Smooth muscle cell (in vitro differentiated cells): ENCODE data around the gene PHTF2. TPM values are rescaled to one million over a fixed set of nuclear protein-coding genes. Genes with fewer than 3 reads are reported as not detected.

Experiments used
- DNase-seq: peaks from one replicate; lab custom pipeline; 2025; ENCODE audit not compliant: unreplicated experiment; lab: John Stamatoyannopoulos, UW
- H2AFZ ChIP-seq: fragments of 200-600 bp; sonication (generic); 2 replicates; pipeline ENCODE4 v1.6.0; 2016; ENCODE audit warnings: antibody characterized with exemption, low read depth, mild to moderate bottlenecking
- H3F3A ChIP-seq: fragments of 200-600 bp; sonication (generic); 2 replicates; pipeline ENCODE4 v1.6.0; 2017; ENCODE audit warnings: antibody characterized with exemption, low read depth
- H3K27ac ChIP-seq: fragments of 200-600 bp; sonication (generic); 2 replicates; pipeline ENCODE4 v1.5.1; 2016; ENCODE audit warnings: low read depth, mild to moderate bottlenecking
- H3K27me3 ChIP-seq: fragments of 200-600 bp; sonication (generic); 2 replicates; pipeline ENCODE4 v1.6.1; 2016; ENCODE audit warnings: low read depth, mild to moderate bottlenecking
- H3K36me3 ChIP-seq: fragments of 200-600 bp; sonication (generic); 2 replicates; pipeline ENCODE4 v1.5.1; 2016; ENCODE audit warnings: low read depth
- H3K4me1 ChIP-seq: fragments of 200-600 bp; sonication (generic); 2 replicates; pipeline ENCODE4 v1.5.1; 2016; ENCODE audit warnings: low read depth
- H3K4me2 ChIP-seq: fragments of 200-600 bp; sonication (generic); 2 replicates; pipeline ENCODE4 v1.6.0; 2016; ENCODE audit warnings: mild to moderate bottlenecking
- H3K4me3 ChIP-seq: fragments of 200-600 bp; sonication (generic); 2 replicates; pipeline ENCODE4 v1.5.1; 2016; ENCODE audit warnings: mild to moderate bottlenecking
- H3K79me2 ChIP-seq: fragments of 200-600 bp; sonication (generic); 2 replicates; pipeline ENCODE4 v1.6.0; 2016; ENCODE audit warnings: low read depth, mild to moderate bottlenecking
- H3K9ac ChIP-seq: fragments of 200-600 bp; sonication (generic); 2 replicates; pipeline ENCODE4 v1.6.0; 2016; ENCODE audit warnings: low read depth
- H3K9me3 ChIP-seq: fragments of 200-600 bp; sonication (generic); replicated peaks from 2 replicates; pipeline ENCODE4 v1.5.1; 2016; ENCODE audit warnings: low read depth
- H4K20me1 ChIP-seq: fragments of 200-600 bp; sonication (generic); 2 replicates; pipeline ENCODE4 v1.6.0; 2016; ENCODE audit warnings: low read depth
- CTCF ChIP-seq: fragments of 200-600 bp; sonication (generic); IDR thresholded peaks from 2 replicates; pipeline ENCODE4 v1.5.1; 2017; ENCODE audit warnings: borderline replicate concordance, mild to moderate bottlenecking, antibody characterized with exemption; ENCODE audit not compliant: insufficient read depth, poor library complexity, severe bottlenecking
- WGBS: methylation state at CpG from one replicate; pipeline ENCODE4 v1.1.7; 2016; ENCODE audit warnings: low lambda C conversion rate; 5-methylcytosine and 5-hydroxymethylcytosine counted together
- polyA plus RNA-seq: library from polyadenylated mRNA; unstranded; fragments of >200 nt; fragmentation: Nextera tagmentation; extraction: Ambion mirVana; gene quantifications from 2 replicates; pipeline ENCODE4 v1.2.1, GENCODE V29; 2016
- total RNA-seq: library from RNA; depleted of rRNA; stranded (reverse); fragments of >200 nt; gene quantifications from 2 replicates; pipeline ENCODE4 v1.2.3, GENCODE V29; 2014

The PHTF2 gene
- total and polyA plus RNA-seq, 2 experiments from 2014 or later, result 66.6 to 100 TPM

GRCh38 chr7:77843194-77843593 lies 44.6 kb downstream of the PHTF2 start:
- no peak for TF ChIP-seq CTCF
- H2AFZ ChIP-seq, result no peak overlapping the region
- no peak for DNase-seq
- peaks cover 29% of the 10 kb centered on the region for H4K20me1 ChIP-seq
- peaks cover 84% of the 10 kb centered on the region for H3K79me2 ChIP-seq
- no peaks in the 10 kb centered on the region for H3F3A ChIP-seq
- no peaks in the 10 kb centered on the region for H3K36me3 ChIP-seq
- no peak overlapping the region for H3K9ac ChIP-seq
- H3K27ac ChIP-seq, result no peak overlapping the region
- no peak overlapping the region for H3K4me2 ChIP-seq
- no peaks in the 10 kb centered on the region for H3K27me3 ChIP-seq
- no peaks in the 10 kb centered on the region for H3K9me3 ChIP-seq
- H3K4me1 ChIP-seq, result no peaks in the 10 kb centered on the region
- WGBS, result 84% methylated on average over 2 of the region's 2 CpGs
- no peak overlapping the region for H3K4me3 ChIP-seq

GRCh38 chr7:77846317-77847092 lies 47.9 kb downstream of the PHTF2 start:
- Histone ChIP-seq H3K27me3 (no peaks in the 10 kb centered on the region), H4K20me1 (peaks cover 20% of the 10 kb centered on the region), H3K4me1 (no peaks in the 10 kb centered on the region), H3K9me3 (no peaks in the 10 kb centered on the region), H3K79me2 (peaks cover 84% of the 10 kb centered on the region), H2AFZ (no peak overlapping the region), H3K27ac (no peak overlapping the region), H3K4me3 (no peak overlapping the region), H3F3A (no peaks in the 10 kb centered on the region), H3K4me2 (no peak overlapping the region), H3K36me3 (no peaks in the 10 kb centered on the region), H3K9ac (no peak overlapping the region)
- no peak for TF ChIP-seq CTCF
- WGBS, result 84% methylated on average over 2 of the region's 8 CpGs
- no peak for DNase-seq

- Histone ChIP-seq H3K79me2 (peaks cover 96% of the 10 kb centered on the region), H3K9me3 (no peaks in the 10 kb centered on the region), H3K4me3 (no peak overlapping the region), H2AFZ (no peak overlapping the region), H3K4me1 (no peaks in the 10 kb centered on the region), H3K4me2 (no peak overlapping the region), H3K27ac (no peak overlapping the region), H3K27me3 (no peaks in the 10 kb centered on the region), H3K9ac (no peak overlapping the region), H3F3A (no peaks in the 10 kb centered on the region), H4K20me1 (peaks cover 44% of the 10 kb centered on the region), H3K36me3 (no peaks in the 10 kb centered on the region)
- no peak for DNase-seq
- 99% methylated on average over 7 of the region's 7 CpGs for WGBS
- TF ChIP-seq CTCF, result no peak
These were observed 57.0 kb downstream of the PHTF2 start for GRCh38 chr7:77855371-77856083.

- Histone ChIP-seq H3K4me2 (no peak overlapping the region), H4K20me1 (peaks cover 22% of the 10 kb centered on the region), H3K27ac (no peak overlapping the region), H3K36me3 (no peaks in the 10 kb centered on the region), H2AFZ (no peak overlapping the region), H3K79me2 (peaks cover 96% of the 10 kb centered on the region), H3K4me1 (no peaks in the 10 kb centered on the region), H3K27me3 (no peaks in the 10 kb centered on the region), H3K9ac (no peak overlapping the region), H3F3A (no peaks in the 10 kb centered on the region), H3K9me3 (no peaks in the 10 kb centered on the region), H3K4me3 (no peak overlapping the region)
- no peak for TF ChIP-seq CTCF
- 90% methylated on average over 2 of the region's 2 CpGs for WGBS
- no peak for DNase-seq
These were observed 59.7 kb downstream of the PHTF2 start for GRCh38 chr7:77858278-77858677.
